ENCODE measurements around the gene UBASH3A.

DNA sequence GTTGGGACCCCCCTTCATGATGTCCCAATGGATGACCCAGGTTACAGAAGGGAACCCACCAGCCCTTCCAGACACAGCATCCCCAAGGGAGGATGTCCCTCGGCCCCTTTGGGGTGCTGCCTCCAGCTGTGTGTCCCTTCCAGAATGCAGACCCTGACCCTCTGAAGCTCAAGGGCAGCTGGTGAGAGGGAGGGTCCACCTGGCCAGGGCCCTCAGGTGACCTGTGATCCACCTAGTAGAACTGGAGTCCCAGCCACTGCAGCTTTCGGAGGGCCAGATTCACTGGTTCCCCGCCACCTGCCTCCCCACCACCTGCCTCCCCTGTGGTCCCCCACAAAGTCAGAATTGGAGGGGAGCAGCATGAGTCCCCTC, 27.8 kb upstream of the UBASH3A start:
- TF ChIP-seq ZNF274 (IDR thresholded peaks at IDR 0.05; ENCODE audit: low read depth, low read length) (no peak), YY1 (IDR thresholded peaks at IDR 0.05; ENCODE audit: insufficient read depth, insufficient read length) (no peak), SUZ12 (IDR thresholded peaks at IDR 0.05; ENCODE audit: extremely low read depth, insufficient read depth, insufficient read length) (no peak)
